ENCODE data around the gene OTOP3. TPM values are rescaled to one million over a fixed set of nuclear protein-coding genes. Genes with fewer than 3 reads are reported as not detected.

The OTOP3 gene
- total and polyA plus RNA-seq, 2 donors (not counting 3 experiments of a cell fraction or from before 2014, with no cell fraction given): not detected

GRCh38 chr17:74935048-74935447 lies 650 bp upstream of the OTOP3 start:
- Histone ChIP-seq H3K9me3 (replicated peaks; ENCODE audit: control insufficient read depth, insufficient read depth, low read length) (no peaks in the 10 kb centered on the region), H3K4me3 (replicated peaks in 1 of 3; ENCODE audit: insufficient read depth in 1 of 3, low read depth in 1 of 3, low read length in 3 of 3) (no peak overlapping the region), H3K4me1 (ENCODE audit: control insufficient read depth, extremely low read depth, insufficient read depth, low read length) (no peaks in the 10 kb centered on the region), H3K9me1 (replicated peaks; ENCODE audit: control insufficient read depth, extremely low read depth, insufficient read depth, low read length) (no peaks in the 10 kb centered on the region), H4K20me1 (replicated peaks; ENCODE audit: control insufficient read depth, extremely low read depth, insufficient read depth, low read length) (no peaks in the 10 kb centered on the region), H3K79me2 (ENCODE audit: control insufficient read depth, insufficient read depth, low read length) (no peaks in the 10 kb centered on the region), H3K27ac (ENCODE audit: insufficient read depth, low read depth, low read length) (no peak overlapping the region), H2AFZ (ENCODE audit: low read depth, low read length) (no peak overlapping the region), H3K36me3 (ENCODE audit: control insufficient read depth in 2 of 2, extremely low read depth in 1 of 2, insufficient read depth in 2 of 2, low read length in 2 of 2) (no peaks in the 10 kb centered on the region), H3K9ac (replicated peaks; ENCODE audit: extremely low read depth, insufficient read depth, low read length) (no peak overlapping the region), H3K27me3 (ENCODE audit: control insufficient read depth in 2 of 2, insufficient read depth in 2 of 2, low read length in 2 of 2) (peaks cover 46 to 47% of the 10 kb centered on the region in 2 experiments), H3K4me2 (ENCODE audit: insufficient read depth, low read length) (no peak overlapping the region)
- intact Hi-C loops (cut with micrococcal nuclease): no loop called here
- dilution Hi-C loops (cut with MboI; ENCODE audit: extremely low pct_ligation_motif_present, low sequenced_read_pairs): no loop called here
- CTCF ChIA-PET: interaction anchor here (0.9 to 1.4 kb wide), 3 partner anchors 11 to 27 kb away, joined by 3 to 4 read pairs (median 3); partner anchors contain the start of genes OTOP2 and USH1G
- FAIRE-seq (no peak), DNase-seq (ENCODE audit: low read depth, low spot score) (no peak)
- TF ChIP-seq FOS (IDR thresholded peaks at IDR 0.05; ENCODE audit: borderline replicate concordance, insufficient read depth, low read length): no peak
- no peak for TF ChIP-seq POLR2A (IDR thresholded peaks at IDR 0.05; ENCODE audit: low read depth, low read length)
- TF ChIP-seq POLR2AphosphoS5 (IDR thresholded peaks at IDR 0.05; ENCODE audit: insufficient read depth, low read depth, low read length): no peak
- TF ChIP-seq JUN (IDR thresholded peaks at IDR 0.05; ENCODE audit: borderline replicate concordance, insufficient read depth, insufficient read length, low read depth): no peak
- no peak for TF ChIP-seq MYC (IDR thresholded peaks at IDR 0.05; ENCODE audit: low read depth, low read length)
- TF ChIP-seq CTCF (IDR thresholded peaks at IDR 0.05; ENCODE audit: extremely low read depth in 1 of 2, insufficient read depth in 1 of 2, low read depth in 1 of 2, low read length in 2 of 2): no peak
- no peak for TF ChIP-seq GATA2 (IDR thresholded peaks at IDR 0.05; ENCODE audit: insufficient read depth, insufficient read length, low read depth, low read length)
- no peak for TF ChIP-seq MAX (IDR thresholded peaks at IDR 0.05; ENCODE audit: insufficient read depth, insufficient read length)
- no peak for TF ChIP-seq EZH2 (IDR thresholded peaks at IDR 0.05; ENCODE audit: borderline replicate concordance, low read depth, low read length, severe bottlenecking)
- no TSS peak for BruUV-seq (replicated peaks)
- POLR2A ChIA-PET: no interaction called here

Data from endothelial cell of umbilical vein (primary cell).